Activated CD4-positive, alpha-beta T cell treated with anti-CD3 and anti-CD28 coated beads, Interleukin-2, amount 50 U/mL, for 48 hours (primary cell): ENCODE measurements around the gene LMO1.

Source experiments
- DNase-seq, 2 experiments: peaks; one replicate each; pipeline ENCODE4 v3.0.0-alpha.2; 2020

LMO1 gene

GRCh38 chr11:8263769-8264410 lies at the start of gene LMO1:
Gene LMO1 (minus strand): TSS chr11:8263878. CDS start chr11:8263362, 516 bp downstream.
- DNase-seq, result peak; percentile 82 to 87

- no peak for DNase-seq
Measured at GRCh38 chr11:8312986-8313385, 49.3 kb upstream of the LMO1 start.

- DNase-seq, result no peak
Measured at GRCh38 chr11:8311366-8311765, 47.7 kb upstream of the LMO1 start.

GRCh38 chr11:8310743-8311298 lies 47.1 kb upstream of the LMO1 start:
- no peak for DNase-seq

GRCh38 chr11:8309862-8310261 lies 46.2 kb upstream of the LMO1 start:
- DNase-seq, result no peak

GRCh38 chr11:8309311-8309710 lies 45.6 kb upstream of the LMO1 start:
- no peak for DNase-seq

GRCh38 chr11:8307601-8308000 lies 43.9 kb upstream of the LMO1 start:
- DNase-seq, result no peak

- no peak for DNase-seq
Measured at GRCh38 chr11:8301622-8302021, 37.9 kb upstream of the LMO1 start.

- DNase-seq, result no peak
Measured at GRCh38 chr11:8298801-8299786, 35.4 kb upstream of the LMO1 start.

GRCh38 chr11:8297781-8298440 lies 34.2 kb upstream of the LMO1 start:
- DNase-seq, result no peak

- DNase-seq, result no peak
Measured at GRCh38 chr11:8296872-8297271, 33.2 kb upstream of the LMO1 start.

- no peak for DNase-seq
Measured at GRCh38 chr11:8296038-8296649, 32.5 kb upstream of the LMO1 start.

- DNase-seq, result no peak
Measured at GRCh38 chr11:8294251-8294935, 30.7 kb upstream of the LMO1 start.

- DNase-seq, result no peak
Measured at GRCh38 chr11:8293171-8293570, 29.5 kb upstream of the LMO1 start.

- DNase-seq, result no peak
Measured at GRCh38 chr11:8292351-8292750, 28.7 kb upstream of the LMO1 start.

- DNase-seq, result no peak
Measured at GRCh38 chr11:8291421-8292350, 28.0 kb upstream of the LMO1 start.

GRCh38 chr11:8290081-8290810 lies 26.6 kb upstream of the LMO1 start:
- DNase-seq, result no peak

GRCh38 chr11:8289492-8289918 lies 25.8 kb upstream of the LMO1 start:
- no peak for DNase-seq

- no peak for DNase-seq
Measured at GRCh38 chr11:8288824-8289491, 25.3 kb upstream of the LMO1 start.
